ENCODE measurements around the gene AGPAT2. TPM values are rescaled to one million over a fixed set of nuclear protein-coding genes. Genes with fewer than 3 reads are reported as not detected.
"Not testable (repeated sequence)": the region's sequence is repeated elsewhere in the genome, so short reads cannot be mapped to it uniquely, and the experiment has no call there.

The AGPAT2 gene
- total and polyA plus RNA-seq, 4 donors = 26.9 to 64.9 (median 40.5) TPM

DNA sequence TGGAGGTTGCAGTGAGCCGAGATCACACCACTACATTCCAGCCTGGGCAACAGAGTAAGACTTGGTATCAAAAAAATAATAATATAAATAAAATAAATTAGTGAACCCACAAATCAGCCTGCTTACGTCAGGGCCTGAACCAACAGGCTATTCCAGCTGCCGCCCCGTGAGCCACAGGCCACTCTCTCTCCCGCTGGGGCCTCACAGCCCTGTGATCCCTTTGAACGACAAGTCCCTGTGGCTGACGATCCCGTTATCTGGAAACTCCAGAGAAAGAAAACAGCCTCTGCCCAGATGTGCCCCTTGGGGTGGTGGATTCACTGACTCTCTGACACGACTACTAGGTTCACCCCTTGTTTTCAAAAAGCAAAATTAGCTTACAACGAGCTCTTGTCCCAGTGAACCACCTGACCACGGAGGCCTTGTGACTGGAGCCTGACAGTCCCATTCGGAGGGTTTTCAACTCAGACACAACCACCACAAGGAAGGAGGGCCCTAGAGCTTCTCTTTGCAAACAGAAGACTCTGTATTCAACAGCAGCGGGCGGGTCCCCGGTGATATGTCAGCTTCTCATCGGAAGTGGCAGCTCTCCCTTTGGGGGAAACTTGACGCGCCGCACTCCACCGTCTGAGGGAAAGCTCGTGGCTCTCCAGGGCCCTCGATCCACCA, 20.7 kb upstream of the AGPAT2 start:
- no peaks in the 10 kb centered on the region for H3K27me3 ChIP-seq (ENCODE audit: control insufficient read depth in 1 of 2, insufficient read depth in 2 of 2, low read length in 1 of 2)
- intact Hi-C loops (cut with DNase I) = no loop called here

DNA sequence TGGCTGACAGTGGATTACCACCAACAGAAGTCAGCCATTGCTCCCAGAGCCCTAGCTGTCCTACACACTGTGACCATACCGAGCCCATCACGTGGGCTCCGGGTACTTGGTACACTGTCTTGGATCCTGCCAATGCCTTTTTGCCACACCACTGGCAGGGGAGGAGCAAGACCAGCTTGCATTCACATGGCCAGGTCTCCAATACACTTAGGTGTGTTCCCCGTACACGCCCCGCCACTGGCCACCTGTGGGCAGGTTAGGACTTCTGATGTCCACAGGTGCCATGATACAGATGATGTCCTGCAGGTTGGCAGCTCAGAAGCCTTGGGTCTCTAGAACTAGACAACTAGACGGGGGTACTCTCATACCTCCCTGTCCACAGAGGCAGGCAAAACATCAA, 19.8 kb upstream of the AGPAT2 start:
- ATAC-seq (ENCODE audit: low FRiP score) = no peak
- DNase-seq = no peak
- no peaks in the 10 kb centered on the region for H3K36me3 ChIP-seq (ENCODE audit: control insufficient read depth in 1 of 2, insufficient read depth in 2 of 2, low read length in 1 of 2)
- WGBS, 2 donors = 91 to 93% methylated on average over 6 to 7 of the region's 7 CpGs
- H3K4me1 ChIP-seq (ENCODE audit: control insufficient read depth in 1 of 2, insufficient read depth in 2 of 2, low read length in 2 of 2) = no peaks in the 10 kb centered on the region
- no peak overlapping the region for H3K4me3 ChIP-seq (ENCODE audit: low read length in 2 of 2)
- no peaks in the 10 kb centered on the region for H3K27me3 ChIP-seq (ENCODE audit: control insufficient read depth in 1 of 2, insufficient read depth in 2 of 2, low read length in 1 of 2)
- H3K27ac ChIP-seq (ENCODE audit: low read depth in 1 of 2, low read length in 2 of 2) = no peak overlapping the region
- intact Hi-C loops (cut with DNase I) = no loop called here
- H3K9me3 ChIP-seq (ENCODE audit: control insufficient read depth, low read length) = no peaks in the 10 kb centered on the region

More for the DNA sequence above, 20.7 kb upstream of the AGPAT2 start:
- DNase-seq (no peak), ATAC-seq (ENCODE audit: low FRiP score) (no peak)
- WGBS, 2 donors = 87 to 90% methylated on average over 22 of the region's 22 CpGs
- Histone ChIP-seq H3K4me3 (ENCODE audit: low read length in 2 of 2) (no peak overlapping the region), H3K27ac (ENCODE audit: low read depth in 1 of 2, low read length in 2 of 2) (no peak overlapping the region), H3K4me1 (ENCODE audit: control insufficient read depth in 1 of 2, insufficient read depth in 2 of 2, low read length in 2 of 2) (no peaks in the 10 kb centered on the region), H3K36me3 (ENCODE audit: control insufficient read depth in 1 of 2, insufficient read depth in 2 of 2, low read length in 1 of 2) (no peaks in the 10 kb centered on the region), H3K9me3 (ENCODE audit: control insufficient read depth, low read length) (no peaks in the 10 kb centered on the region)

DNA sequence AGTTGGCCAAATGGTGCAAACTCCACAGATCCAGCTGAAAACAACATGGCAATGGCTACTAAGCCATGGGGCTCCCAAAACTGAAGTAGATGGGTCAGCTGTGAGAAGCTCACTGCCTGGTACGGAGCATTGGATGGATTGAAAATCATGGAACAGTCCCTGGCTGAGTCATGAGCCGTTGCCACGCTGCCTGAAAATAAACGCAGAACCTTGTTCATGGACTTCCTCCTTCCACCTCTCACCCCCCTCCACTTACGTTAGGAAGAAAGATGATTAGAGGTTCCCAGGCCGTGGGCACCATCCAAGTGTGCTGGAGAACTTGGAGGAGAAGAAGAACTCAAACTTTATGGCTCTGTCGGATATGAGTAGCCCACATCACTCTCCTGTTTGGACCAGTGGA, 18.3 kb upstream of the AGPAT2 start:
- Histone ChIP-seq H3K9me3 (ENCODE audit: control insufficient read depth, low read length) (no peaks in the 10 kb centered on the region), H3K4me1 (ENCODE audit: control insufficient read depth in 1 of 2, insufficient read depth in 2 of 2, low read length in 2 of 2) (no peaks in the 10 kb centered on the region), H3K27ac (ENCODE audit: low read depth in 1 of 2, low read length in 2 of 2) (no peak overlapping the region), H3K4me3 (ENCODE audit: low read length in 2 of 2) (no peak overlapping the region), H3K27me3 (ENCODE audit: control insufficient read depth in 1 of 2, insufficient read depth in 2 of 2, low read length in 1 of 2) (no peaks in the 10 kb centered on the region), H3K36me3 (ENCODE audit: control insufficient read depth in 1 of 2, insufficient read depth in 2 of 2, low read length in 1 of 2) (no peaks in the 10 kb centered on the region)
- ATAC-seq (ENCODE audit: low FRiP score) = no peak
- intact Hi-C loops (cut with DNase I) = no loop called here
- DNase-seq = no peak
- WGBS, 2 donors = 46 to 49% methylated on average over 7 of the region's 7 CpGs

GRCh38 chr9:136704741-136705140, 17.5 kb upstream of the AGPAT2 start:
- H3K27me3 ChIP-seq (ENCODE audit: control insufficient read depth in 1 of 2, insufficient read depth in 2 of 2, low read length in 1 of 2); ATAC-seq (ENCODE audit: low FRiP score); H3K27ac ChIP-seq (ENCODE audit: low read depth in 1 of 2, low read length in 2 of 2); H3K9me3 ChIP-seq (ENCODE audit: control insufficient read depth, low read length); DNase-seq; H3K4me1 ChIP-seq (ENCODE audit: control insufficient read depth in 1 of 2, insufficient read depth in 2 of 2, low read length in 2 of 2); H3K36me3 ChIP-seq (ENCODE audit: control insufficient read depth in 1 of 2, insufficient read depth in 2 of 2, low read length in 1 of 2); H3K4me3 ChIP-seq (ENCODE audit: low read length in 2 of 2); intact Hi-C loops (cut with DNase I): not testable (repeated sequence)
- WGBS, 2 donors = 92 to 95% methylated on average over 8 of the region's 8 CpGs

GRCh38 chr9:136703276-136703860, 16.1 kb upstream of the AGPAT2 start:
- intact Hi-C loops (cut with DNase I) = no loop called here
- WGBS, 2 donors = 86 to 87% methylated on average over 12 of the region's 12 CpGs
- no peaks in the 10 kb centered on the region for H3K27me3 ChIP-seq (ENCODE audit: control insufficient read depth in 1 of 2, insufficient read depth in 2 of 2, low read length in 1 of 2)
- H3K4me3 ChIP-seq (ENCODE audit: low read length in 2 of 2) = no peak overlapping the region
- no peak overlapping the region for H3K27ac ChIP-seq (ENCODE audit: low read depth in 1 of 2, low read length in 2 of 2)
- DNase-seq (no peak), ATAC-seq (ENCODE audit: low FRiP score) (no peak)
- no peaks in the 10 kb centered on the region for H3K36me3 ChIP-seq (ENCODE audit: control insufficient read depth in 1 of 2, insufficient read depth in 2 of 2, low read length in 1 of 2)
- H3K9me3 ChIP-seq (ENCODE audit: control insufficient read depth, low read length) = no peaks in the 10 kb centered on the region
- H3K4me1 ChIP-seq (ENCODE audit: control insufficient read depth in 1 of 2, insufficient read depth in 2 of 2, low read length in 2 of 2) = no peaks in the 10 kb centered on the region

DNA sequence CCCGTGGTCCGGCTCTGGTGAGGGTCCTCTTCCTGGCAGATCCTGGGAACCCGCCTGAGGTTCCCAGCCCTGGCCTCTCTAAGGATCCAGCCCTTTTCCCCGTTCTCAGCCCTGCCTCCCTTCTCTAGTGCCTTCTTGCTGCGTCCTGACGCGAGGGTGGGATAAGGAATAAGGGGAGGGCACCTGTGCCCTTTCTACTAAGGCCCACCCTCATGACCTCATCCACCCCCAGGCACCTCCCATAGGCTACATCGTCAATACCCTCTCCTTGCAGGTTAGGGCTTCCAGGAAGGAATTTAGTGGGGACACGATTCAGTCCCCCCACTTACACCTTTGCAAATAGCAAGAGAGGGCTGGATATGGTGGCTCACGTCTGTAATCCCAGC, 14.4 kb upstream of the AGPAT2 start:
- Histone ChIP-seq H3K9me3 (ENCODE audit: control insufficient read depth, low read length) (no peaks in the 10 kb centered on the region), H3K4me1 (ENCODE audit: control insufficient read depth in 1 of 2, insufficient read depth in 2 of 2, low read length in 2 of 2) (no peaks in the 10 kb centered on the region), H3K27me3 (ENCODE audit: control insufficient read depth in 1 of 2, insufficient read depth in 2 of 2, low read length in 1 of 2) (no peaks in the 10 kb centered on the region), H3K36me3 (ENCODE audit: control insufficient read depth in 1 of 2, insufficient read depth in 2 of 2, low read length in 1 of 2) (no peaks in the 10 kb centered on the region), H3K27ac (ENCODE audit: low read depth in 1 of 2, low read length in 2 of 2) (no peak overlapping the region), H3K4me3 (ENCODE audit: low read length in 2 of 2) (no peak overlapping the region)
- WGBS, 2 donors = 34 to 46% methylated on average over 10 of the region's 10 CpGs
- DNase-seq (no peak), ATAC-seq (ENCODE audit: low FRiP score) (no peak)
- intact Hi-C loops (cut with DNase I) = no loop called here

- H3K4me3 ChIP-seq (ENCODE audit: low read length in 2 of 2) = no peak overlapping the region
- no peaks in the 10 kb centered on the region for H3K9me3 ChIP-seq (ENCODE audit: control insufficient read depth, low read length)
- 39 to 42% methylated on average over 38 of the region's 38 CpGs for WGBS, 2 donors
- DNase-seq (no peak), ATAC-seq (ENCODE audit: low FRiP score) (no peak)
- H3K27me3 ChIP-seq (ENCODE audit: control insufficient read depth in 1 of 2, insufficient read depth in 2 of 2, low read length in 1 of 2) = no peaks in the 10 kb centered on the region
- H3K36me3 ChIP-seq (ENCODE audit: control insufficient read depth in 1 of 2, insufficient read depth in 2 of 2, low read length in 1 of 2) = no peaks in the 10 kb centered on the region
- intact Hi-C loops (cut with DNase I) = no loop called here
- H3K27ac ChIP-seq (ENCODE audit: low read depth in 1 of 2, low read length in 2 of 2) = no peak overlapping the region
- H3K4me1 ChIP-seq (ENCODE audit: control insufficient read depth in 1 of 2, insufficient read depth in 2 of 2, low read length in 2 of 2) = no peaks in the 10 kb centered on the region
Measured at GRCh38 chr9:136700959-136701667, 13.9 kb upstream of the AGPAT2 start.

DNA sequence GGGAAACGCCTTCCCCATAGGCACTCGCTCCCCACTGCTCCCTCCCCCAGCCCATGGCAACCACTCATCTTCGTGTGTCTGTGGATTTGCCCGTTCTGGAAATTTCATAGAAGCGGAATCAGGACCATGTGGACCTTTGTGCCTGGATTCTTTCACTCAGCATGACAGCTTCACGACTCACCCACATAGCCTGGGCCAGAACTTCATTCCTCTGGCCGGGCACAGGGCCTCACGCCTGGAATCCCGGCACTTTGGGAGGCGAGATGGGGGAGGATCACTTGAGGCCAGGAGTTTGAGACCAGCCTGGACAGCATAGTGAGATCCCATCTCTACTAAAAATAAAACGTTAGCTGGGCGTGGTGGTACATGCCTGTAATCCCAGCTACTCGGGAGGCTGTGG, 13.0 kb upstream of the AGPAT2 start:
- 36 to 43% methylated on average over 13 of the region's 13 CpGs for WGBS, 2 donors
- Histone ChIP-seq H3K4me1 (ENCODE audit: control insufficient read depth in 1 of 2, insufficient read depth in 2 of 2, low read length in 2 of 2) (no peaks in the 10 kb centered on the region), H3K36me3 (ENCODE audit: control insufficient read depth in 1 of 2, insufficient read depth in 2 of 2, low read length in 1 of 2) (no peaks in the 10 kb centered on the region), H3K27me3 (ENCODE audit: control insufficient read depth in 1 of 2, insufficient read depth in 2 of 2, low read length in 1 of 2) (no peaks in the 10 kb centered on the region), H3K4me3 (ENCODE audit: low read length in 2 of 2) (no peak overlapping the region), H3K9me3 (ENCODE audit: control insufficient read depth, low read length) (no peaks in the 10 kb centered on the region), H3K27ac (ENCODE audit: low read depth in 1 of 2, low read length in 2 of 2) (no peak overlapping the region)
- intact Hi-C loops (cut with DNase I) = no loop called here
- ATAC-seq (ENCODE audit: low FRiP score) (no peak), DNase-seq (no peak)
